ENCODE measurements around the gene LRRD1.
"Not testable (repeated sequence)": the region's sequence is repeated elsewhere in the genome, so short reads cannot be mapped to it uniquely, and the experiment has no call there.

Gene LRRD1

GRCh38 chr7:92178928-92179924, at the start of gene LRRD1:
Gene LRRD1 (minus strand): TSS chr7:92179142. CDS start chr7:92165202, 13,940 bp downstream.
- peak; percentile 90 for DNase-seq

- no peak for DNase-seq
Observed at GRCh38 chr7:92228742-92229141, 49.8 kb upstream of the LRRD1 start.

- no peak for DNase-seq
Observed at GRCh38 chr7:92228100-92228499, 49.2 kb upstream of the LRRD1 start.

- DNase-seq = no peak
Observed at GRCh38 chr7:92226981-92227380, 48.0 kb upstream of the LRRD1 start.

- DNase-seq = no peak
Observed at GRCh38 chr7:92221766-92222165, 42.8 kb upstream of the LRRD1 start.

- no peak for DNase-seq
Observed at GRCh38 chr7:92206672-92207071, 27.7 kb upstream of the LRRD1 start.

- DNase-seq = no peak
Observed at GRCh38 chr7:92205987-92206386, 27.0 kb upstream of the LRRD1 start.

- no peak for DNase-seq
Observed at GRCh38 chr7:92200791-92201190, 21.8 kb upstream of the LRRD1 start.

- no peak for DNase-seq
Observed at GRCh38 chr7:92192326-92192725, 13.4 kb upstream of the LRRD1 start.

- DNase-seq = not testable (repeated sequence)
Observed at GRCh38 chr7:92189246-92189645, 10.3 kb upstream of the LRRD1 start.

- not testable (repeated sequence) for DNase-seq
Observed at GRCh38 chr7:92184294-92184693, 5.4 kb upstream of the LRRD1 start.

GRCh38 chr7:92177362-92177761, 1.6 kb downstream of the LRRD1 start:
- no peak for DNase-seq

- not testable (repeated sequence) for DNase-seq
Observed at GRCh38 chr7:92169529-92169928, 9.4 kb downstream of the LRRD1 start.

GRCh38 chr7:92161271-92161670, 17.7 kb downstream of the LRRD1 start:
- DNase-seq = no peak

GRCh38 chr7:92158660-92159575, 20.0 kb downstream of the LRRD1 start:
- DNase-seq = no peak

- DNase-seq = no peak
Observed at GRCh38 chr7:92156990-92157389, 22.0 kb downstream of the LRRD1 start.

GRCh38 chr7:92155108-92155739, 23.7 kb downstream of the LRRD1 start:
- no peak for DNase-seq

GRCh38 chr7:92150450-92151017, 28.4 kb downstream of the LRRD1 start:
- no peak for DNase-seq

- no peak for DNase-seq
Observed at GRCh38 chr7:92149736-92150239, 29.2 kb downstream of the LRRD1 start.

- DNase-seq = not testable (repeated sequence)
Observed at GRCh38 chr7:92143192-92143880, 35.6 kb downstream of the LRRD1 start.

- not testable (repeated sequence) for DNase-seq
Observed at GRCh38 chr7:92142791-92143190, 36.2 kb downstream of the LRRD1 start.

- DNase-seq = no peak
Observed at GRCh38 chr7:92141161-92141560, 37.8 kb downstream of the LRRD1 start.
